ENCODE measurements around the gene ZBTB16. TPM values are rescaled to one million over a fixed set of nuclear protein-coding genes. Genes with fewer than 3 reads are reported as not detected.

The ZBTB16 gene
- polyA plus RNA-seq, 3 donors: 4.1 to 12.3 (median 8.3) TPM

DNA sequence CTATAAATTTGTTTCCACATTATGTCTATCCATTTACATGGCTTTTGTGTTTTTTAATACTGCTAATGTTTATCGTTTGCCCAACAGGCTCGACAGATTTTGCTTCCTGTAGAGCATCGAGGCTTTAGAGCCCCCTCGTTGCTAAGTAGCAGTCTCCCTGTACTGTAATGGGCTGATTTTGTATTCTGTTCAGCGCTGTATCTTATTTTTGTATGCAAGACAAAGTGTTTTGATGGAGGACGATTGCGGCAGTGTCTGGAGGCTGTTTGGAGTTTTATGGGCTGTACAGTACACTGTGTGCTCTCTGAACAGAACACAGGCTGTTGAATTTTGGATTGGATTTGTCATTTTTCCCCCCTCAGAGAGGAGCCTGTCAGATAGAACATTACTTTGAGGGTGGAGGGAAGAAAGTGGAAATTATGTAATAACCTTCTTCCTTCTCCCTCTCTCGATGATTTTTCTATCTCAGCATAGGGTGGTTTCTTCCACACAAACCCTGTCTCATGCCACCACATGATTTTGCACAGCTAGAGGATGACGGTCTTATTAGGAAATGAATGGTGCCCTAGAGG is 104.4 kb downstream of the ZBTB16 start:
- Mint-ChIP-seq H3K27ac (peak overlapping the region; percentile 66 to 90 (median 83)), H3K4me3 (peak overlapping the region in 1 of 2 donors; percentile 68), H3K36me3 (peaks cover 12 to 16% of the 10 kb centered on the region in 2 donors), H3K9me3 (peaks cover 0 to 5% (median 2%) of the 10 kb centered on the region in 7 donors), H3K4me1 (peaks cover 97% of the 10 kb centered on the region), H3K27me3 (ENCODE audit: low read depth in 3 of 3) (peaks cover under 1 to 4% (median 1%) of the 10 kb centered on the region in 3 donors)
- Histone ChIP-seq H3K79me2 (ENCODE audit: insufficient read depth, low read length) (no peaks in the 10 kb centered on the region), H3K36me3 (replicated peaks in 1 of 2; ENCODE audit: control insufficient read depth in 1 of 2, insufficient read depth in 2 of 2, low read length in 2 of 2) (no peaks in the 10 kb centered on the region), H4K20me1 (ENCODE audit: insufficient read depth, low read length) (no peaks in the 10 kb centered on the region), H3K9me3 (replicated peaks in 1 of 2; ENCODE audit: control insufficient read depth in 1 of 2, insufficient read depth in 1 of 2, low read length in 2 of 2) (no peaks in the 10 kb centered on the region), H3K4me2 (replicated peaks; ENCODE audit: extremely low read depth, low read length, poor library complexity, severe bottlenecking) (peak overlapping the region; percentile 7), H3K4me1 (ENCODE audit: control insufficient read depth in 1 of 2, insufficient read depth in 2 of 2, low read length in 2 of 2) (peaks cover 80 to 96% of the 10 kb centered on the region in 2 donors), H3K27ac (ENCODE audit: low read depth in 1 of 2, low read length in 2 of 2) (peak overlapping the region; percentile 61 to 75), H3K9ac (ENCODE audit: insufficient read depth, low read length, poor library complexity, severe bottlenecking) (peak overlapping the region; percentile 12), H3K4me3 (replicated peaks in 1 of 3; ENCODE audit: low read depth in 2 of 3, low read length in 3 of 3) (peak overlapping the region in 1 of 3 experiments; percentile 31), H2AFZ (ENCODE audit: insufficient read depth, low read depth, low read length, poor library complexity, severe bottlenecking) (peak overlapping the region; percentile 19), H3K27me3 (ENCODE audit: control insufficient read depth in 2 of 2, insufficient read depth in 2 of 2, low read length in 2 of 2) (no peaks in the 10 kb centered on the region)
- intact Hi-C loops (cut with micrococcal nuclease): loop anchor here in 1 of 2 donors (5.0 kb wide), 1 partner anchor 87 kb away; no protein-coding TSS in a partner anchor
- DNase-seq: peak; percentile 35 to 49 (median 44)
- TF ChIP-seq, protein P1, sequence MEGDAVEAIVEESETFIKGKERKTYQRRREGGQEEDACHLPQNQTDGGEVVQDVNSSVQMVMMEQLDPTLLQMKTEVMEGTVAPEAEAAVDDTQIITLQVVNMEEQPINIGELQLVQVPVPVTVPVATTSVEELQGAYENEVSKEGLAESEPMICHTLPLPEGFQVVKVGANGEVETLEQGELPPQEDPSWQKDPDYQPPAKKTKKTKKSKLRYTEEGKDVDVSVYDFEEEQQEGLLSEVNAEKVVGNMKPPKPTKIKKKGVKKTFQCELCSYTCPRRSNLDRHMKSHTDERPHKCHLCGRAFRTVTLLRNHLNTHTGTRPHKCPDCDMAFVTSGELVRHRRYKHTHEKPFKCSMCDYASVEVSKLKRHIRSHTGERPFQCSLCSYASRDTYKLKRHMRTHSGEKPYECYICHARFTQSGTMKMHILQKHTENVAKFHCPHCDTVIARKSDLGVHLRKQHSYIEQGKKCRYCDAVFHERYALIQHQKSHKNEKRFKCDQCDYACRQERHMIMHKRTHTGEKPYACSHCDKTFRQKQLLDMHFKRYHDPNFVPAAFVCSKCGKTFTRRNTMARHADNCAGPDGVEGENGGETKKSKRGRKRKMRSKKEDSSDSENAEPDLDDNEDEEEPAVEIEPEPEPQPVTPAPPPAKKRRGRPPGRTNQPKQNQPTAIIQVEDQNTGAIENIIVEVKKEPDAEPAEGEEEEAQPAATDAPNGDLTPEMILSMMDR (IDR thresholded peaks at IDR 0.05): no peak
- 40% methylated on average over 4 of the region's 9 CpGs for WGBS (ENCODE audit: insufficient coverage)

- H3K4me3 ChIP-seq (replicated peaks in 1 of 3; ENCODE audit: low read depth in 2 of 3, low read length in 3 of 3): peak overlapping the region in 1 of 3 experiments; percentile 31
- H3K4me1 ChIP-seq (ENCODE audit: control insufficient read depth in 1 of 2, insufficient read depth in 2 of 2, low read length in 2 of 2): peaks cover 74 to 93% of the 10 kb centered on the region in 2 donors
- H3K79me2 ChIP-seq (ENCODE audit: insufficient read depth, low read length): no peaks in the 10 kb centered on the region
- DNase-seq: no peak
- no peaks in the 10 kb centered on the region for H3K36me3 ChIP-seq (replicated peaks in 1 of 2; ENCODE audit: control insufficient read depth in 1 of 2, insufficient read depth in 2 of 2, low read length in 2 of 2)
- TF ChIP-seq, protein P1 (IDR thresholded peaks at IDR 0.05): no peak
- no peaks in the 10 kb centered on the region for H3K27me3 ChIP-seq (ENCODE audit: control insufficient read depth in 2 of 2, insufficient read depth in 2 of 2, low read length in 2 of 2)
- H3K9ac ChIP-seq (ENCODE audit: insufficient read depth, low read length, poor library complexity, severe bottlenecking): peak overlapping the region; percentile 12
- 88% methylated on average over 7 of the region's 9 CpGs for WGBS (ENCODE audit: insufficient coverage)
- peak overlapping the region; percentile 61 to 75 for H3K27ac ChIP-seq (ENCODE audit: low read depth in 1 of 2, low read length in 2 of 2)
- H4K20me1 ChIP-seq (ENCODE audit: insufficient read depth, low read length): no peaks in the 10 kb centered on the region
- peak overlapping the region; percentile 7 for H3K4me2 ChIP-seq (replicated peaks; ENCODE audit: extremely low read depth, low read length, poor library complexity, severe bottlenecking)
- Mint-ChIP-seq H3K4me3 (peak overlapping the region in 1 of 2 donors; percentile 68), H3K27me3 (ENCODE audit: low read depth in 3 of 3) (peaks cover 3 to 9% (median 5%) of the 10 kb centered on the region in 3 donors), H3K36me3 (peaks cover 13 to 14% of the 10 kb centered on the region in 2 donors), H3K27ac (peak overlapping the region; percentile 66 to 90 (median 83)), H3K9me3 (peaks cover 0 to 5% (median 2%) of the 10 kb centered on the region in 7 donors), H3K4me1 (peaks cover 97% of the 10 kb centered on the region)
- H3K9me3 ChIP-seq (replicated peaks in 1 of 2; ENCODE audit: control insufficient read depth in 1 of 2, insufficient read depth in 1 of 2, low read length in 2 of 2): no peaks in the 10 kb centered on the region
- intact Hi-C loops (cut with micrococcal nuclease): loop anchor here in 1 of 2 donors (5.0 kb wide), 1 partner anchor 87 kb away; no protein-coding TSS in a partner anchor
- peak overlapping the region; percentile 19 for H2AFZ ChIP-seq (ENCODE audit: insufficient read depth, low read depth, low read length, poor library complexity, severe bottlenecking)
These were observed 105.0 kb downstream of the ZBTB16 start for GRCh38 chr11:114164546-114164945.
